SK-MEL-5 (cell line): ENCODE results near the gene ZC3H7A. TPM values are rescaled to one million over a fixed set of nuclear protein-coding genes. Genes with fewer than 3 reads are reported as not detected.
"Not testable (repeated sequence)": the region's sequence is repeated elsewhere in the genome, so short reads cannot be mapped to it uniquely, and the experiment has no call there.

Source experiments
- DNase-seq: peaks from one replicate; pipeline ENCODE4 v3.0.0-alpha.2; 2016; ENCODE audit warnings: low read depth, low spot score
- in situ Hi-C: cut with HindIII; loops from 2 replicates; pipeline ENCODE4 v1.10.0; 2016; ENCODE audit warnings: low sequenced_read_pairs, high pct_unique_total_duplicates, low pct_unique_long_range_greater_than_20kb
- polyA plus RNA-seq, 2 experiments: library from polyadenylated mRNA; depleted of rRNA; stranded (reverse); fragments of >200 nt; gene quantifications; 2 replicates each; pipeline ENCODE4 v1.2.3, GENCODE V29; 2015
- total RNA-seq: library from RNA; depleted of rRNA; stranded (reverse); fragments of >200 nt; shearing (Covaris generic); gene quantifications from 2 replicates; pipeline ENCODE4 v1.2.3, GENCODE V29; 2014; rRNA removed

ZC3H7A gene
- 54.7 and 62.0 TPM in 2 replicates for total RNA-seq
- 67.8 and 73.3 TPM in 2 replicates for polyA plus RNA-seq (2015; cell fraction: cytosol; rRNA removed)
- polyA plus RNA-seq (2015; cell fraction: nucleus; rRNA removed): 174 and 211 TPM in 2 replicates

DNA sequence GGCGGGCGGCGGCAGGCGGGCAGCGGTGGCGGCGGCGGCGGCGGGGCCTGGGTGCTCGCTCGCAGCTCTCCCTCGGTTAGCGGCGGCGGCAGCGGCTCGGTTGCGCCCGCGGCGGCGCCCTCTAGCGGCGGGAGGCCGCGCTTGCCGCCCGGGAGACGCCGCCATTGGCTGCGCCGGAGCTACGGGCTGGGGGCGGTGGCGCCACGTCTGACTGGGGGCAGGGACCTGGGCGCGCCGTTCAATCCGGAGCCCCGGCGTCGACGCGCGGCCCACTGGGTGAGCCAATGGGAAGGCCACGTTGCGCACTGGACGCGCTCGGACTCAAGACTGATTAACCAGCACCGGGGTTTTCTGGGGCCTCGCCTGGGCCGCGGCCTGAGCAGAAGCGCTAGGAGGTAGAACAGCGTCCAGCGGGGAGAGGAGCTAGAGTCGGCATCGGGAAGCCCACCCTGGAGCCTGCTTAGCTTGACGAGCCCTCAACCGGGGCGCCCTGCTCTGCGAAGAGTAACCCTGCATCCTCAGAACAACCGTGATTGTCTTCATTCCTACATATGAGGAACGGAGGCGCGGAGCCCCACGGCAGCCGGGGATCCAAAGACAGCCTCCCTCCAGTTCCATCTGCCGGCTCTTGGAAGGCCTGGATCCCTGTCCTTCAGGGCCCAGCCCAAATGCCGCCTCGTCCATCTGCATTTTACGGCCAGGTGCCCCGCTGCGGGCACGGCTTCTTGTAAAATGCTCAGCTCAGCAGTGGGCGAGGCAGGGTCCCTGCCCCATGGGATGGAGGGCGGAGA lies at the start of gene ZC3H7A:
TSS of gene ZC3H7A (minus strand) at position 93 of the 791 bp plus-strand sequence. CDS start 14,904 bp downstream, outside the sequence.
- in situ Hi-C loops: no loop called here
- DNase-seq: peak; percentile 94

- in situ Hi-C loops: no loop called here
- no peak for DNase-seq
Observed at GRCh38 chr16:11844499-11844898, 47.4 kb upstream of the ZC3H7A start.

DNA sequence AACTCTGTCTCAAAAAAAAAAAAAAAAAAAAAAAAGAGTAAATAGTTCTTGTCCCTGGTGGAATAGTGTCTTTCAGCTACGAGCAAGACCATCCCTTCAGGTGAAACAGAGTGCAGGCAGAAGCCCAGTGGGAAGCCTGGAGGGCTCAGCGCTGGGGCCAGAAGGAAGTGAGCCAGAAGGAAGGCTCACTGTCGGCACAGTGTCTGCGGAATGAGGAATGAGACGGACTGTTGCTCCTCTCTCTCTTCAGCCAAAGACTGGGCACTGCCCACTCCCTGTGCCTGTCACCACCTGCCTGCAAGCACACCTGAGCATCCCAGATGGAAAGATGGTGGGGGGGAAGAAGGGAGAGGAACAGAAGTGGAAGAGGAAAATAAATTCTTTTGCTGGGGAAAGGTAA lies 46.8 kb upstream of the ZC3H7A start:
- in situ Hi-C loops: no loop called here
- DNase-seq: no peak

GRCh38 chr16:11843206-11843605 lies 46.1 kb upstream of the ZC3H7A start:
- in situ Hi-C loops: no loop called here

GRCh38 chr16:11841026-11841425 lies 44.0 kb upstream of the ZC3H7A start:
- in situ Hi-C loops: no loop called here
- DNase-seq: no peak

More at GRCh38 chr16:11843206-11843605, 46.1 kb upstream of the ZC3H7A start:
- DNase-seq: no peak

- in situ Hi-C loops: no loop called here
- no peak for DNase-seq
Observed at GRCh38 chr16:11836650-11837244, 39.7 kb upstream of the ZC3H7A start.

GRCh38 chr16:11835891-11836649 lies 39.0 kb upstream of the ZC3H7A start:
- DNase-seq: peak; percentile 13
- in situ Hi-C loops: no loop called here

DNA sequence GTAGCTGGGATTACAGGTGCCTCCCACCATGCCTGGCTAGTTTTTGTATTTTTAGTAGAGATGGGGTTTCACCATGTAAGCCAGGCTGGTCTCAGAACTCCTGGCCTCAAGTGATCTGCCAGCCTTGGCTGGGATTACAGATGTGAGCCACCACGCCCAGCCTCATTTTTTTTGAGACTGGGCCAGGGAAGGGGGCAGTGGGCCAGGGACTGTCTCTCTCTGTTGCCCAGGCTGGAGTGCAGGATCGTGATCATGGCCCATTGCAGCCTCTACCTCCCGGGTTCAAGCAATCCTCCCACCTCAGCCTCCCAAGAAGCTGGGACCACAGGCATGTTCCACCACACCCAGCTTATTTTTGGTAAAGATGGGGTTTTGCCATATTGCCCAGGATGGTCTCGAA lies 38.3 kb upstream of the ZC3H7A start:
- in situ Hi-C loops: no loop called here
- no peak for DNase-seq

- in situ Hi-C loops: no loop called here
- DNase-seq: no peak
Observed at GRCh38 chr16:11833951-11834695, 37.1 kb upstream of the ZC3H7A start.

GRCh38 chr16:11828696-11829095 lies 31.6 kb upstream of the ZC3H7A start:
- no peak for DNase-seq
- in situ Hi-C loops: no loop called here

DNA sequence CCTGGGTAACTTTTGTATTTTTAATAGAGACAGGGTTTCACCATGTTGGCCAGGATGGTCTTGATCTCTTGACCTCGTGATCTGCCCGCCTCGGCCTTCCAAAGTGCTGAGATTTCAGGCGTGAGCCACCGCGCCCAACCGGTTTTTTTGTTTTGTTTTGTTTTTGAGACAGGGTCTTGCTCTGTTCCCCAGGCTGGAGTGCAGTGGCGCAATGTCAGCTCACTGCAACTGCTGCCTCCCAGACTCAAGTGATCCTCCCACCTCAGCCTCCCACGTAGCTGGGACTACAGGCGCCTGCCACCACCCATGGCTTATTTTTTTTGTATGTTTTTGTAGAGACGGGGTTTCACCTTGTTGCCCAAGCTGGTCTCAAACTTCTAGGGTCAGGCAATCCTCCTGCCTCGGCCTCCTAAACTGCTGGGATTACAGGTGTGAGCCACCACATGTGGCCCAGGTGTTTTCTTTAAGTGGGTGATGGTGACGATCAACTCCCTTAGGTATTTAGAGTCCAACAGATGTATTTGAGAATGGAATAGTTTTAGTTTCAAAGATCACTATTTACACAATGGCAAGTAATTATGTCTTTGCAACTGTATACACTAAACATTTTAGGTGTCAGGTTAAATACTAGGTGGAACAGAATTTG lies 28.6 kb upstream of the ZC3H7A start:
- in situ Hi-C loops, DNase-seq: not testable (repeated sequence)

- DNase-seq: no peak
- in situ Hi-C loops: no loop called here
Observed at GRCh38 chr16:11824362-11824761, 27.3 kb upstream of the ZC3H7A start.

DNA sequence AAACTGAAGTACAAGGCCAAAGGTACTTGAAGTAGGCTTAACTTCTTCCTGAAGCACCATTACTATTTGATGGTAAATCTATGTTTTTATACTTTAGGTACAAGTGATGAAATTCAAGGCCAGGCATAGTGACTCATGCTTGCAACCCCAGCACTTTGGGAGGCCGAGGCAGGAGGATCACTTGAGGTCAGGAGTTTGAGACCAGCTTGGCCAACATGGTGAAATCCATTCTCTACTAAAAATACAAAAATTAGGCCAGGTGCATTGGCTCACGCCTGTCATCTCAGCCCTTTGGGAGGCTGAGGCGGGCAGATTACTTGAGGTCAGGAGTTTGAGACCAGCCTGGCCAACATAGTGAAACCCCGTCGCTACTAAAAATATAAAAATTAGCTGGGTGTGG lies 26.6 kb upstream of the ZC3H7A start:
- in situ Hi-C loops, DNase-seq: not testable (repeated sequence)

- in situ Hi-C loops: no loop called here
- no peak for DNase-seq
Observed at GRCh38 chr16:11819798-11820197, 22.7 kb upstream of the ZC3H7A start.

DNA sequence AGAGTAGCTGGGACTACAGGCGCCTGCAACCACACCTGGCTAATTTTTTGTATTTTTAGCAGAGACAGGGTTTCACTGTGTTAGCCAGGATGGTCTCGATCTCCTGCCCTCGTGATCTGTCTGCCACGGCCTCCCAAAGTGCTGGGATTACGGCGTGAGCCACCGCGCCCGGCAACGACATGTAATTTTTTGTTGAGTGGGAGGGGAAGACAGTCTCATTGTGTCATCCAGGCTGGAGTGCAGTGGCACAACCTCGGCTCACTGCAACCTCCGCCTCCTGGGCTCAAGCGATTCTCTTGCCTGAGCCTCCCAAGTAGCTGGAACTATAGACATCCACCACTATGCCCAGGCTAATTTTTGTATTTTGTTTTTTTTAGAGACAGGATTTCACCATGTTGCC lies 21.9 kb upstream of the ZC3H7A start:
- in situ Hi-C loops, DNase-seq: not testable (repeated sequence)

- in situ Hi-C loops: no loop called here
- DNase-seq: no peak
Observed at GRCh38 chr16:11816123-11816522, 19.1 kb upstream of the ZC3H7A start.

GRCh38 chr16:11814800-11815199 lies 17.7 kb upstream of the ZC3H7A start:
- DNase-seq, in situ Hi-C loops: not testable (repeated sequence)
